ENCODE measurements around the gene ZBTB39. TPM values are rescaled to one million over a fixed set of nuclear protein-coding genes. Genes with fewer than 3 reads are reported as not detected.

ZBTB39 gene
- total RNA-seq, 1 experiment from 2014 or later, result 31.2 TPM

GRCh38 chr12:57001448-57001906, 4.9 kb downstream of the ZBTB39 start:
- peak overlapping the region in 1 of 3 experiments; percentile 75; a peak in 2 of 7 replicates for H3K27ac Mint-ChIP-seq
- WGBS (ENCODE audit: extremely low coverage, insufficient read length, low lambda C conversion rate), result no CpG with 5 or more reads among the region's 13 CpGs

More at GRCh38 chr12:57001448-57001906, 4.9 kb downstream of the ZBTB39 start:
- Histone ChIP-seq H2BK20ac (ENCODE audit: low read depth, low read length, poor library complexity, severe bottlenecking) (no peak overlapping the region), H2BK12ac (ENCODE audit: insufficient read length, low read depth, low read length) (no peak overlapping the region), H3K23me2 (ENCODE audit: insufficient read length, low read depth, low read length, poor library complexity, severe bottlenecking) (no peaks in the 10 kb centered on the region), H3K27me3 (ENCODE audit: insufficient read depth, low read length) (no peaks in the 10 kb centered on the region), H3K23ac (ENCODE audit: insufficient read length, low read depth, low read length) (no peak overlapping the region), H3K9ac (ENCODE audit: extremely low read depth, insufficient read length, low read length) (no peak overlapping the region), H3K27ac (ENCODE audit: insufficient read length, low read depth, low read length) (no peak overlapping the region), H3K4me2 (ENCODE audit: insufficient read depth, insufficient read length, low read length) (no peak overlapping the region), H3K79me2 (ENCODE audit: insufficient read depth, low read length) (peaks cover 3% of the 10 kb centered on the region), H3T11ph (ENCODE audit: low read length) (no peak overlapping the region), H2BK120ac (ENCODE audit: low read depth, low read length, poor library complexity, severe bottlenecking) (no peak overlapping the region), H3K79me1 (ENCODE audit: insufficient read depth, low read depth, low read length, poor library complexity, severe bottlenecking) (peaks cover 18% of the 10 kb centered on the region), H3K18ac (ENCODE audit: insufficient read length, low read depth, low read length) (no peak overlapping the region), H4K20me1 (ENCODE audit: control insufficient read depth, insufficient read depth, insufficient read length) (no peaks in the 10 kb centered on the region), H3K14ac (ENCODE audit: insufficient read depth, low read length) (no peak overlapping the region), H3K4ac (ENCODE audit: low read depth, low read length) (no peak overlapping the region), H3K9me3 (ENCODE audit: control insufficient read depth, low read depth, low read length) (no peaks in the 10 kb centered on the region), H3K56ac (ENCODE audit: insufficient read length, low read depth, low read length) (no peak overlapping the region), H3K4me1 (ENCODE audit: insufficient read depth, low read length) (no peaks in the 10 kb centered on the region), H2BK5ac (ENCODE audit: insufficient read length, low read length) (no peak overlapping the region), H2BK15ac (ENCODE audit: low read depth, low read length) (no peak overlapping the region), H4K8ac (replicated peaks; ENCODE audit: insufficient read length, low read depth, low read length) (no peak overlapping the region), H4K5ac (ENCODE audit: insufficient read length, low read depth, low read length) (no peak overlapping the region), H2AFZ (ENCODE audit: low read length) (no peak overlapping the region), H2AK5ac (ENCODE audit: insufficient read length, low read length) (no peak overlapping the region), H4K91ac (ENCODE audit: insufficient read length, low read depth, low read length) (no peak overlapping the region)
- TF ChIP-seq, protein P1, sequence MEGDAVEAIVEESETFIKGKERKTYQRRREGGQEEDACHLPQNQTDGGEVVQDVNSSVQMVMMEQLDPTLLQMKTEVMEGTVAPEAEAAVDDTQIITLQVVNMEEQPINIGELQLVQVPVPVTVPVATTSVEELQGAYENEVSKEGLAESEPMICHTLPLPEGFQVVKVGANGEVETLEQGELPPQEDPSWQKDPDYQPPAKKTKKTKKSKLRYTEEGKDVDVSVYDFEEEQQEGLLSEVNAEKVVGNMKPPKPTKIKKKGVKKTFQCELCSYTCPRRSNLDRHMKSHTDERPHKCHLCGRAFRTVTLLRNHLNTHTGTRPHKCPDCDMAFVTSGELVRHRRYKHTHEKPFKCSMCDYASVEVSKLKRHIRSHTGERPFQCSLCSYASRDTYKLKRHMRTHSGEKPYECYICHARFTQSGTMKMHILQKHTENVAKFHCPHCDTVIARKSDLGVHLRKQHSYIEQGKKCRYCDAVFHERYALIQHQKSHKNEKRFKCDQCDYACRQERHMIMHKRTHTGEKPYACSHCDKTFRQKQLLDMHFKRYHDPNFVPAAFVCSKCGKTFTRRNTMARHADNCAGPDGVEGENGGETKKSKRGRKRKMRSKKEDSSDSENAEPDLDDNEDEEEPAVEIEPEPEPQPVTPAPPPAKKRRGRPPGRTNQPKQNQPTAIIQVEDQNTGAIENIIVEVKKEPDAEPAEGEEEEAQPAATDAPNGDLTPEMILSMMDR (conservative IDR thresholded peaks at IDR 0.05), result peak; percentile 92
- Mint-ChIP-seq H3K36me3 (ENCODE audit: insufficient read depth in 1 of 3, low read depth in 3 of 3) (peaks cover 28 to 57% (median 57%) of the 10 kb centered on the region in 3 experiments), H3K4me3 (no peak overlapping the region), H3K4me1 (peaks cover 13 to 14% of the 10 kb centered on the region in 2 experiments), H3K27me3 (ENCODE audit: low read depth) (no peaks in the 10 kb centered on the region), H3K9me3 (no peaks in the 10 kb centered on the region)
- DNase-seq, result peak; percentile 83
